Panc1 (cell line): ENCODE measurements around the gene PSME3. TPM values are rescaled to one million over a fixed set of nuclear protein-coding genes. Genes with fewer than 3 reads are reported as not detected.

Source experiments
- ATAC-seq: fragments of 200-7000 bp; cut with Tn5 transposase; 2 replicates; pipeline ENCODE4 v1.9.1; 2020; ENCODE audit warnings: mild to moderate bottlenecking, moderate library complexity
- BruUV-seq: library from RNA; stranded (reverse); fragments of 400-500 nt; replicated peaks from 2 replicates; lab custom pipeline; 2021; lab: Mats Ljungman, UMichigan
- CTCF ChIA-PET: fragments of 300-600 bp; sonication (Branson Sonifier 250); formaldehyde crosslinking; loops from one replicate; lab custom pipeline; 2022; ENCODE audit warnings: antibody characterized with exemption; lab: Charles Lee
- POLR2A ChIA-PET: fragments of 300-600 bp; sonication (Branson Sonifier 250); formaldehyde crosslinking; loops from one replicate; lab custom pipeline; 2022; ENCODE audit warnings: antibody characterized with exemption; lab: Charles Lee
- DNase-seq: peaks from one replicate; pipeline ENCODE4 v3.0.0-alpha.2; 2010; ENCODE audit warnings: low read depth, low spot score
- H3K27ac ChIP-seq: 2 replicates; pipeline ENCODE4 v1.5.1; 2011; ENCODE audit warnings: mild to moderate bottlenecking, low read length, inconsistent platforms
- H3K27me3 ChIP-seq: fragments of 200-500 bp; sonication (Bioruptor generic); 2 replicates; pipeline ENCODE4 v1.6.0; 2014; ENCODE audit warnings: low read length, inconsistent platforms; ENCODE audit not compliant: control insufficient read depth, insufficient read depth
- H3K36me3 ChIP-seq: fragments of 200-500 bp; sonication (Bioruptor generic); 2 replicates; pipeline ENCODE4 v1.5.1; 2014; ENCODE audit warnings: inconsistent platforms, mild to moderate bottlenecking, low read length, moderate library complexity; ENCODE audit not compliant: control insufficient read depth, insufficient read depth
- H3K4me1 ChIP-seq: 2 replicates; pipeline ENCODE4 v1.5.1; 2011; ENCODE audit warnings: inconsistent platforms, mild to moderate bottlenecking, low read length, moderate library complexity; ENCODE audit not compliant: control insufficient read depth, insufficient read depth
- H3K4me3 ChIP-seq, 2 experiments: 2 replicates each; pipeline ENCODE4 v1.5.1; 2011 to 2012; ENCODE audit warnings: low read depth in 2 of 2, low read length in 2 of 2, mild to moderate bottlenecking in 2 of 2, inconsistent platforms in 1 of 2, moderate library complexity in 1 of 2
- H3K9me3 ChIP-seq: fragments of 200-500 bp; sonication (Bioruptor generic); 2 replicates; pipeline ENCODE4 v1.5.1; 2014; ENCODE audit warnings: low read depth, mild to moderate bottlenecking, inconsistent platforms, low read length, moderate library complexity; ENCODE audit not compliant: control insufficient read depth, insufficient read depth
- POLR2AphosphoS5 ChIP-seq: IDR thresholded peaks from 2 replicates; pipeline ENCODE4 v1.6.1; 2012; ENCODE audit warnings: mild to moderate bottlenecking, low read depth, low read length, moderate library complexity
- SIN3A ChIP-seq: IDR thresholded peaks from 2 replicates; pipeline ENCODE4 v1.6.1; 2012; ENCODE audit warnings: low read depth, mild to moderate bottlenecking, low read length, moderate library complexity, borderline replicate concordance; ENCODE audit not compliant: insufficient read depth
- TCF7L2 ChIP-seq: IDR thresholded peaks from 2 replicates; pipeline ENCODE4 v1.6.1; 2011; ENCODE audit warnings: mild to moderate bottlenecking, low read depth, low read length, inconsistent platforms
- in situ Hi-C: cut with HindIII; loops from 2 replicates; pipeline ENCODE4 v1.10.0; 2016; ENCODE audit warnings: low sequenced_read_pairs, low pct_unique_long_range_greater_than_20kb
- intact Hi-C: fragments of 100-400 bp; cut with micrococcal nuclease; formaldehyde crosslinking; loops from one replicate; pipeline ENCODE4 v1.10.0; 2022; ENCODE audit not compliant: unreplicated experiment
- total RNA-seq: library from RNA; stranded (reverse); gene quantifications from one replicate; pipeline ENCODE4 v1.2.1, GENCODE V29; 2021; ENCODE audit not compliant: unreplicated experiment
- TF ChIP-seq, protein P1 (sequence below): fragments of 450-650 bp; IDR thresholded peaks from 2 replicates; pipeline ENCODE4 v1.5.1; 2017; ENCODE audit warnings: mild to moderate bottlenecking

PSME3 gene
- total RNA-seq, 1 experiment from 2014 or later = 110 TPM

DNA sequence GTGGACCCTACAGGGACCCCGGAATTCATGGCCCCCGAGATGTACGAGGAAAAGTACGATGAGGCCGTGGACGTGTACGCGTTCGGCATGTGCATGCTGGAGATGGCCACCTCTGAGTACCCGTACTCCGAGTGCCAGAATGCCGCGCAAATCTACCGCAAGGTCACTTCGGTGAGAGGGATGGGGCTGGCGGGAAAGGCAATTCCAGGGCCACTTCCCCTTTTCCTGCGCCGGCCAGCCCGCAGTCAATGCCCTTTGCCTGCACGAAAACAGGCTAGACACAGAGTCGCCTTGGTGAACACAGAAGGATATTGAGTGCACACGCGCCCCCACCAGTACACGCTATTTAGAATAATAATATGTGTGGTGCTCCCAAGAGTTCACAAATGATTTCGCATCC is 48.8 kb upstream of the PSME3 start:
- Histone ChIP-seq H3K4me3 (no peak overlapping the region), H3K36me3 (no peaks in the 10 kb centered on the region), H3K9me3 (no peaks in the 10 kb centered on the region), H3K4me1 (peaks cover 19% of the 10 kb centered on the region), H3K27me3 (no peaks in the 10 kb centered on the region), H3K27ac (no peak overlapping the region)
- CTCF ChIA-PET = no interaction called here
- TF ChIP-seq, protein P1, sequence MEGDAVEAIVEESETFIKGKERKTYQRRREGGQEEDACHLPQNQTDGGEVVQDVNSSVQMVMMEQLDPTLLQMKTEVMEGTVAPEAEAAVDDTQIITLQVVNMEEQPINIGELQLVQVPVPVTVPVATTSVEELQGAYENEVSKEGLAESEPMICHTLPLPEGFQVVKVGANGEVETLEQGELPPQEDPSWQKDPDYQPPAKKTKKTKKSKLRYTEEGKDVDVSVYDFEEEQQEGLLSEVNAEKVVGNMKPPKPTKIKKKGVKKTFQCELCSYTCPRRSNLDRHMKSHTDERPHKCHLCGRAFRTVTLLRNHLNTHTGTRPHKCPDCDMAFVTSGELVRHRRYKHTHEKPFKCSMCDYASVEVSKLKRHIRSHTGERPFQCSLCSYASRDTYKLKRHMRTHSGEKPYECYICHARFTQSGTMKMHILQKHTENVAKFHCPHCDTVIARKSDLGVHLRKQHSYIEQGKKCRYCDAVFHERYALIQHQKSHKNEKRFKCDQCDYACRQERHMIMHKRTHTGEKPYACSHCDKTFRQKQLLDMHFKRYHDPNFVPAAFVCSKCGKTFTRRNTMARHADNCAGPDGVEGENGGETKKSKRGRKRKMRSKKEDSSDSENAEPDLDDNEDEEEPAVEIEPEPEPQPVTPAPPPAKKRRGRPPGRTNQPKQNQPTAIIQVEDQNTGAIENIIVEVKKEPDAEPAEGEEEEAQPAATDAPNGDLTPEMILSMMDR = no peak
- intact Hi-C loops = no loop called here
- POLR2A ChIA-PET = no interaction called here
- in situ Hi-C loops = no loop called here
- BruUV-seq = no TSS peak
- DNase-seq (no peak), ATAC-seq (no peak)

DNA sequence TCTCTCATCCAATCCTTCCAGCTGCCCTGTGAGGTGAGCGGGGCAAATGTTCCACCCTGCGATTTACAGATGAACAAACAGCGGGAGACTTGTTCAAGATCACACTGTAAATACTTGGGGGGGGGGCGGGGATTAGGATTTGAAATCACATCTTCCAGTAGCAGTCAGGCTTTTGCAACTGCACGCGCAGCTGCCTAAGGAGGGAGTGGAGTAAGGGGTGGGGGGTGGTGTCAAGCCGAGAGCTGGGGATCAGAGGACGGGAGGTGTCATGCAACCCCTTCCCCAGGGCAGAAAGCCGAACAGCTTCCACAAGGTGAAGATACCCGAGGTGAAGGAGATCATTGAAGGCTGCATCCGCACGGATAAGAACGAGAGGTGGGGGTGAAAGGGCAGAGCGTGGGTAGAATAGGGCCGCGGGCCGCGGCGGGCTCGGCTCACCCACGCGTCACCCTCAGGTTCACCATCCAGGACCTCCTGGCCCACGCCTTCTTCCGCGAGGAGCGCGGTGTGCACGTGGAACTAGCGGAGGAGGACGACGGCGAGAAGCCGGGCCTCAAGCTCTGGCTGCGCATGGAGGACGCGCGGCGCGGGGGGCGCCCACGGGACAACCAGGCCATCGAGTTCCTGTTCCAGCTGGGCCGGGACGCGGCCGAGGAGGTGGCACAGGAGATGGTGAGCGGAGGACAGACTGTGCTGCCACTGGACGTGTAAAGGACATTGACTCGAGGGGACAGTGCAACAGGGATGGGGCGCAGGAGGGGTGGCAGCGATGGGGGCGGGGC is 48.2 kb upstream of the PSME3 start:
- no peak overlapping the region for H3K4me3 ChIP-seq
- no TSS peak for BruUV-seq
- ChIA-PET CTCF (no interaction called here), POLR2A (no interaction called here)
- no peaks in the 10 kb centered on the region for H3K9me3 ChIP-seq
- DNase-seq (no peak), ATAC-seq (no peak)
- no peak overlapping the region for H3K27ac ChIP-seq
- no peaks in the 10 kb centered on the region for H3K27me3 ChIP-seq
- intact Hi-C loops = no loop called here
- in situ Hi-C loops = no loop called here
- no peaks in the 10 kb centered on the region for H3K36me3 ChIP-seq
- H3K4me1 ChIP-seq = peaks cover 15% of the 10 kb centered on the region
- TF ChIP-seq POLR2AphosphoS5 = no peak
- TF ChIP-seq, protein P1 = no peak

DNA sequence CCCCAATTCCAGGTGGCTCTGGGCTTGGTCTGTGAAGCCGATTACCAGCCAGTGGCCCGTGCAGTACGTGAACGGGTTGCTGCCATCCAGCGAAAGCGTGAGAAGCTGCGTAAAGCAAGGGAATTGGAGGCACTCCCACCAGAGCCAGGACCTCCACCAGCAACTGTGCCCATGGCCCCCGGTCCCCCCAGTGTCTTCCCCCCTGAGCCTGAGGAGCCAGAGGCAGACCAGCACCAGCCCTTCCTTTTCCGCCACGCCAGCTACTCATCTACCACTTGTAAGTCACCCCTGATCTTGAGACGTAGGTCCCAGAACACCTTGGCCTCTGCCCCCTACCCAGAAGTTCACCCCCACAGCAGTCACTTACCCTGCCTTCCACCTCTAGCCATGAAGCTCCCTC is 45.9 kb upstream of the PSME3 start:
- POLR2A ChIA-PET = no interaction called here
- in situ Hi-C loops = no loop called here
- CTCF ChIA-PET = no interaction called here

More for the DNA sequence above, 45.9 kb upstream of the PSME3 start:
- H3K9me3 ChIP-seq = no peaks in the 10 kb centered on the region
- H3K27ac ChIP-seq = no peak overlapping the region
- H3K36me3 ChIP-seq = no peaks in the 10 kb centered on the region
- DNase-seq = no peak
- peaks cover 5% of the 10 kb centered on the region; the same call in 1 of the 2 replicates for H3K4me1 ChIP-seq
- TF ChIP-seq TCF7L2 (no peak), POLR2AphosphoS5 (no peak), SIN3A (no peak)
- no peaks in the 10 kb centered on the region for H3K27me3 ChIP-seq
- no TSS peak for BruUV-seq
- intact Hi-C loops = no loop called here
- no peak for ATAC-seq
- H3K4me3 ChIP-seq = no peak overlapping the region
